Tibial artery (tissue), 4 donors: ENCODE results near the gene LRRC8B.
"Not testable (repeated sequence)": the region's sequence is repeated elsewhere in the genome, so short reads cannot be mapped to it uniquely, and the experiment has no call there.

ENCODE experiments used
- DNase-seq, 2 donors: peaks; one replicate each; pipeline ENCODE4 v3.0.0-alpha.2; 2019
- H3K27ac ChIP-seq, 2 donors: fragments of 200-600 bp; sonication (generic) in 1 of 2; 1 replicate in 1 of 2; 2 replicates in 1 of 2; pipeline ENCODE4 v1.5.1; 2018 to 2019; ENCODE audit warnings: mild to moderate bottlenecking in 1 of 2
- H3K27me3 ChIP-seq, 2 donors: fragments of 200-600 bp; sonication (generic) in 1 of 2; one replicate each; pipeline versions ENCODE4 v1.5.1 to v1.6.0; 2016 to 2019
- H3K36me3 ChIP-seq, 3 donors: fragments of 200-600 bp; sonication (generic) in 2 of 3; one replicate each; pipeline ENCODE4 v1.5.1; 2016 to 2019; ENCODE audit warnings: mild to moderate bottlenecking in 2 of 3
- H3K4me1 ChIP-seq, 4 donors: fragments of 200-600 bp; sonication (generic) in 2 of 4; 1 replicate in 3 of 4; 2 replicates in 1 of 4; pipeline ENCODE4 v1.5.1; 2016 to 2019
- H3K4me3 ChIP-seq, 2 donors: fragments of 200-600 bp; sonication (generic) in 1 of 2; 1 replicate in 1 of 2; 2 replicates in 1 of 2; pipeline ENCODE4 v1.5.1; 2018 to 2019; ENCODE audit warnings: mild to moderate bottlenecking in 2 of 2
- H3K9me3 ChIP-seq, 3 donors: fragments of 200-600 bp; sonication (generic) in 1 of 3; one replicate each; pipeline ENCODE4 v1.5.1; 2016 to 2019
- CTCF ChIP-seq, 2 experiments: fragments of 200-600 bp in 1 of 2; fragments of 450-650 bp in 1 of 2; IDR thresholded peaks; one replicate each; pipeline ENCODE4 v1.5.1; 2017 to 2019; ENCODE audit warnings: antibody characterized with exemption in 2 of 2, mild to moderate bottlenecking in 1 of 2, moderate library complexity in 1 of 2
- intact Hi-C: fragments of 100-400 bp; cut with DNase I; formaldehyde crosslinking; loops from one replicate; pipeline ENCODE4 v1.15.0; 2023; ENCODE audit warnings: low total_unique reads

The LRRC8B gene

GRCh38 chr1:89502042-89502441 is 22.6 kb upstream of the LRRC8B start:
- Histone ChIP-seq H3K9me3 (no peaks in the 10 kb centered on the region), H3K4me1 (no peaks in the 10 kb centered on the region), H3K27ac (no peak overlapping the region), H3K27me3 (no peaks in the 10 kb centered on the region), H3K4me3 (no peak overlapping the region), H3K36me3 (no peaks in the 10 kb centered on the region)
- TF ChIP-seq CTCF (IDR thresholded peaks at IDR 0.05), result no peak
- intact Hi-C loops, result no loop called here
- no peak for DNase-seq

GRCh38 chr1:89502895-89503294 is 21.7 kb upstream of the LRRC8B start:
- no peak for DNase-seq
- no peaks in the 10 kb centered on the region for H3K27me3 ChIP-seq
- intact Hi-C loops, result no loop called here
- TF ChIP-seq CTCF (IDR thresholded peaks at IDR 0.05), result no peak
- H3K36me3 ChIP-seq, result no peaks in the 10 kb centered on the region
- no peaks in the 10 kb centered on the region for H3K9me3 ChIP-seq
- no peak overlapping the region for H3K4me3 ChIP-seq
- H3K27ac ChIP-seq, result no peak overlapping the region
- H3K4me1 ChIP-seq, result no peaks in the 10 kb centered on the region

- H3K4me1 ChIP-seq, result no peaks in the 10 kb centered on the region
- no peaks in the 10 kb centered on the region for H3K36me3 ChIP-seq
- H3K9me3 ChIP-seq, result no peaks in the 10 kb centered on the region
- no peak overlapping the region for H3K4me3 ChIP-seq
- no peaks in the 10 kb centered on the region for H3K27me3 ChIP-seq
- DNase-seq, result no peak
- intact Hi-C loops, result no loop called here
- no peak overlapping the region for H3K27ac ChIP-seq
- TF ChIP-seq CTCF (IDR thresholded peaks at IDR 0.05), result no peak
Observed at GRCh38 chr1:89503690-89504089, 20.9 kb upstream of the LRRC8B start.

- H3K27me3 ChIP-seq, H3K4me1 ChIP-seq, H3K4me3 ChIP-seq, H3K9me3 ChIP-seq, H3K27ac ChIP-seq, DNase-seq, H3K36me3 ChIP-seq, intact Hi-C loops: not testable (repeated sequence)
Observed at GRCh38 chr1:89510061-89510460, 14.6 kb upstream of the LRRC8B start.

GRCh38 chr1:89512996-89513720 is 11.5 kb upstream of the LRRC8B start:
- TF ChIP-seq CTCF (IDR thresholded peaks at IDR 0.05), result no peak
- intact Hi-C loops, result no loop called here
- Histone ChIP-seq H3K36me3 (no peaks in the 10 kb centered on the region), H3K4me1 (peaks cover 0 to 3% (median under 1%) of the 10 kb centered on the region in 4 donors), H3K27me3 (no peaks in the 10 kb centered on the region), H3K27ac (no peak overlapping the region), H3K9me3 (no peaks in the 10 kb centered on the region), H3K4me3 (no peak overlapping the region)
- DNase-seq, result no peak

GRCh38 chr1:89516055-89516454 is 8.6 kb upstream of the LRRC8B start:
- Histone ChIP-seq H3K27ac (no peak overlapping the region), H3K27me3 (no peaks in the 10 kb centered on the region), H3K36me3 (no peaks in the 10 kb centered on the region), H3K4me1 (peaks cover 0 to 9% (median 4%) of the 10 kb centered on the region in 4 donors), H3K9me3 (no peaks in the 10 kb centered on the region), H3K4me3 (no peak overlapping the region)
- intact Hi-C loops, result no loop called here
- TF ChIP-seq CTCF (IDR thresholded peaks at IDR 0.05), result no peak
- DNase-seq, result no peak
